DOHH2 (cell line): ENCODE measurements around the gene PEX14.

ENCODE experiments used
- CTCF ChIP-seq: fragments of 200-600 bp; sonication (generic); IDR thresholded peaks from one replicate; pipeline ENCODE4 v1.5.1; 2014; ENCODE audit warnings: antibody characterized with exemption, mild to moderate bottlenecking, low read depth, low read length; ENCODE audit not compliant: poor library complexity, severe bottlenecking
- EZH2phosphoT487 ChIP-seq: fragments of 200-600 bp; sonication (generic); IDR thresholded peaks from 2 replicates; pipeline ENCODE4 v1.6.1; 2017; ENCODE audit warnings: borderline replicate concordance, mild to moderate bottlenecking, antibody characterized with exemption, low read length, moderate library complexity, mixed read lengths

DNA sequence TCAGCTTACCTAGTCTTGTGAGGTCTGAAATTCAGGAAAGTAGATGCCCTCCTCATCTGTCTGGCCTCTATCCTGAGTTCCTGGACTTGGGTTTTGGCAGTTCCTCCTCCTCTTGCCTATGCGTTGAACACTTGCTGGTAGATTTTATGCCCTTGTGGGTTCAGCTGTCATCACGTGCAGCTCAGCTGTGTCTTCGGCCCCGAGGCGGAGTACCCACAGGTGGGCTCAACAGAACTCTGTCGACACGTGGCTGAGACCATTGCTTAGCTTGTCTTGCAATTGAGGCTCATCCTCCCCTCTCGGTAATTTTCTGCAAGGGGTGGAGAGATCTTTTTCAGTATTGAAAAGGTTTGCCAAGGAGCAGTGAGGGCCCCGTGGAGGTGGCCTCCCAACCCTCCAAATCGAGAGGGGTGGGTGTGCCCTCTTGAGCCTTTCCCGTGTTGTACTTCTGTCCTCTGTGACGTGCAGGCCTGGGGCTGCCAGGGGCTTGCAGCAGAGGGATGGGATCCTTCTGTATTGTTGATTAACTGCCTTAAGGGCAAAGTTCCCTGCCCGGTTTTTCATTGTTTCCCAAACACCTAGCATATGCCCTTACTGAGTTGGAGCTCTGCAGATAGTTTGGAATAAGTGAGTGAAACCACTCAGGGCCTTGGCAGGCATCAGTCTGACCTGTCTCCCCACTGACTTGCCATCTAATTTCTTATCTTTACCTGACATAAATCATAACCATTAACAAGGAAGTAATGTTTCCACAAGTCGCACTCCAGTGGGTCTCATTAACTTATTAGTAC lies 41.6 kb upstream of the PEX14 start:
- TF ChIP-seq CTCF (no peak), EZH2phosphoT487 (no peak)
